Urinary bladder (tissue), 4 donors: ENCODE data around the gene APOL1. TPM values are rescaled to one million over a fixed set of nuclear protein-coding genes. Genes with fewer than 3 reads are reported as not detected.
A peak's percentile ranks its signal among the peaks of the same experiment; 100 is the strongest.

Experiments
- DNase-seq: peaks from one replicate; pipeline ENCODE4 v3.0.0-alpha.2; 2015; ENCODE audit errors: extremely low spot score
- H3K27ac ChIP-seq: one replicate; pipeline ENCODE4 v1.5.1; 2013; ENCODE audit warnings: low read depth, mild to moderate bottlenecking, moderate library complexity
- H3K36me3 ChIP-seq: one replicate; pipeline ENCODE4 v1.6.1; 2013; ENCODE audit warnings: mild to moderate bottlenecking, moderate library complexity; ENCODE audit not compliant: insufficient read depth
- H3K4me1 ChIP-seq: one replicate; pipeline ENCODE4 v1.6.1; 2013; ENCODE audit warnings: mild to moderate bottlenecking, moderate library complexity; ENCODE audit not compliant: insufficient read depth
- H3K4me3 ChIP-seq: one replicate; pipeline ENCODE4 v1.5.1; 2013; ENCODE audit warnings: low read depth, low read length
- whole genome bisulfite sequencing: extraction: QIAGEN DNeasy Blood & Tissue Kit; methylation state at CpG from one replicate; pipeline ENCODE4 v1.1.7; 2013; 5-methylcytosine and 5-hydroxymethylcytosine counted together
- polyA plus RNA-seq: library from polyadenylated mRNA; stranded (reverse); fragments of 200-250 nt; gene quantifications from one replicate; pipeline ENCODE4 v1.2.3, GENCODE V29; 2013
- total RNA-seq: library from RNA; depleted of rRNA; stranded (reverse); fragments of >200 nt; gene quantifications from one replicate; pipeline ENCODE4 v1.2.3, GENCODE V29; 2014
- donor health status: healthy with polysubstance abuse.
- donor health status: healthy.

Gene APOL1
- total and polyA plus RNA-seq, 2 donors, result 22.9 to 71.5 TPM

GRCh38 chr22:36300396-36301212 is 47.7 kb downstream of the APOL1 start:
- H3K27ac ChIP-seq, result no peak overlapping the region
- no peak overlapping the region for H3K4me3 ChIP-seq
- peaks cover 10% of the 10 kb centered on the region for H3K36me3 ChIP-seq
- H3K4me1 ChIP-seq, result no peaks in the 10 kb centered on the region
- 85% methylated on average over 24 of the region's 24 CpGs for WGBS
- no peak for DNase-seq

- Histone ChIP-seq H3K27ac (no peak overlapping the region), H3K4me1 (no peaks in the 10 kb centered on the region), H3K4me3 (no peak overlapping the region), H3K36me3 (peaks cover 12% of the 10 kb centered on the region)
- DNase-seq, result no peak
- 18% methylated on average over 13 of the region's 13 CpGs for WGBS
These were observed 48.5 kb downstream of the APOL1 start for GRCh38 chr22:36301384-36301828.

GRCh38 chr22:36301851-36302250 is 48.9 kb downstream of the APOL1 start:
- peaks cover 12% of the 10 kb centered on the region for H3K36me3 ChIP-seq
- H3K4me1 ChIP-seq, result no peaks in the 10 kb centered on the region
- no peak overlapping the region for H3K27ac ChIP-seq
- no peak for DNase-seq
- H3K4me3 ChIP-seq, result no peak overlapping the region
- WGBS, result 33% methylated on average over 8 of the region's 8 CpGs

GRCh38 chr22:36302439-36303114 is 49.6 kb downstream of the APOL1 start:
- Histone ChIP-seq H3K4me3 (no peak overlapping the region), H3K27ac (no peak overlapping the region), H3K4me1 (no peaks in the 10 kb centered on the region), H3K36me3 (peaks cover 12% of the 10 kb centered on the region)
- 79% methylated on average over 17 of the region's 17 CpGs for WGBS
- no peak for DNase-seq

GRCh38 chr22:36303115-36303467 is 50.2 kb downstream of the APOL1 start:
- 68% methylated on average over 9 of the region's 9 CpGs for WGBS
- no peak overlapping the region for H3K27ac ChIP-seq
- no peaks in the 10 kb centered on the region for H3K4me1 ChIP-seq
- H3K4me3 ChIP-seq, result no peak overlapping the region
- no peak for DNase-seq
- H3K36me3 ChIP-seq, result peaks cover 12% of the 10 kb centered on the region

- Histone ChIP-seq H3K27ac (peak overlapping the region; percentile 39), H3K4me3 (no peak overlapping the region)
- WGBS, result 76% methylated on average over 13 of the region's 13 CpGs
These were observed 50.9 kb downstream of the APOL1 start for GRCh38 chr22:36303874-36304273.

GRCh38 chr22:36304429-36304828 is 51.5 kb downstream of the APOL1 start:
- DNase-seq, result no peak
- WGBS, result 58% methylated on average over 10 of the region's 10 CpGs
- Histone ChIP-seq H3K4me3 (no peak overlapping the region), H3K27ac (no peak overlapping the region), H3K36me3 (peaks cover 16% of the 10 kb centered on the region), H3K4me1 (no peaks in the 10 kb centered on the region)

More at GRCh38 chr22:36303874-36304273, 50.9 kb downstream of the APOL1 start:
- no peak for DNase-seq
- Histone ChIP-seq H3K36me3 (peaks cover 15% of the 10 kb centered on the region), H3K4me1 (no peaks in the 10 kb centered on the region)

- no peak overlapping the region for H3K4me3 ChIP-seq
- peaks cover 14% of the 10 kb centered on the region for H3K36me3 ChIP-seq
- H3K4me1 ChIP-seq, result no peaks in the 10 kb centered on the region
- 87% methylated on average over 19 of the region's 19 CpGs for WGBS
- H3K27ac ChIP-seq, result no peak overlapping the region
- DNase-seq, result no peak
These were observed 52.9 kb downstream of the APOL1 start for GRCh38 chr22:36305813-36306212.

- DNase-seq, result no peak
- H3K4me1 ChIP-seq, result no peaks in the 10 kb centered on the region
- H3K4me3 ChIP-seq, result no peak overlapping the region
- H3K36me3 ChIP-seq, result peaks cover 18% of the 10 kb centered on the region
- H3K27ac ChIP-seq, result no peak overlapping the region
- WGBS, result 85% methylated on average over 18 of the region's 18 CpGs
These were observed 53.3 kb downstream of the APOL1 start for GRCh38 chr22:36306227-36306626.

GRCh38 chr22:36308880-36309279 is 55.9 kb downstream of the APOL1 start:
- no peak overlapping the region for H3K27ac ChIP-seq
- H3K4me3 ChIP-seq, result no peak overlapping the region
- H3K36me3 ChIP-seq, result peaks cover 21% of the 10 kb centered on the region
- no peaks in the 10 kb centered on the region for H3K4me1 ChIP-seq
- DNase-seq, result no peak
- 93% methylated on average over 17 of the region's 17 CpGs for WGBS

GRCh38 chr22:36311386-36312085 is 58.6 kb downstream of the APOL1 start:
- WGBS, result 77% methylated on average over 18 of the region's 18 CpGs
- no peak overlapping the region for H3K27ac ChIP-seq
- H3K36me3 ChIP-seq, result peaks cover 18% of the 10 kb centered on the region
- no peak for DNase-seq
- no peaks in the 10 kb centered on the region for H3K4me1 ChIP-seq
- H3K4me3 ChIP-seq, result no peak overlapping the region

- Histone ChIP-seq H3K4me3 (no peak overlapping the region), H3K4me1 (no peaks in the 10 kb centered on the region), H3K27ac (no peak overlapping the region), H3K36me3 (peaks cover 19% of the 10 kb centered on the region)
- DNase-seq, result no peak
- WGBS, result 71% methylated on average over 7 of the region's 7 CpGs
These were observed 62.4 kb downstream of the APOL1 start for GRCh38 chr22:36315325-36315724.

- H3K4me1 ChIP-seq, result no peaks in the 10 kb centered on the region
- H3K4me3 ChIP-seq, result no peak overlapping the region
- no peak overlapping the region for H3K27ac ChIP-seq
- 92% methylated on average over 14 of the region's 14 CpGs for WGBS
- peaks cover 16% of the 10 kb centered on the region for H3K36me3 ChIP-seq
- no peak for DNase-seq
These were observed 63.5 kb downstream of the APOL1 start for GRCh38 chr22:36316419-36316818.
